Amygdala (tissue), 56 donors: ENCODE results near the gene CSTB.

Experiments
- DNase-seq, 56 donors: peaks; one replicate each; lab custom pipeline; 2025; lab: John Stamatoyannopoulos, UW

CSTB gene

DNA sequence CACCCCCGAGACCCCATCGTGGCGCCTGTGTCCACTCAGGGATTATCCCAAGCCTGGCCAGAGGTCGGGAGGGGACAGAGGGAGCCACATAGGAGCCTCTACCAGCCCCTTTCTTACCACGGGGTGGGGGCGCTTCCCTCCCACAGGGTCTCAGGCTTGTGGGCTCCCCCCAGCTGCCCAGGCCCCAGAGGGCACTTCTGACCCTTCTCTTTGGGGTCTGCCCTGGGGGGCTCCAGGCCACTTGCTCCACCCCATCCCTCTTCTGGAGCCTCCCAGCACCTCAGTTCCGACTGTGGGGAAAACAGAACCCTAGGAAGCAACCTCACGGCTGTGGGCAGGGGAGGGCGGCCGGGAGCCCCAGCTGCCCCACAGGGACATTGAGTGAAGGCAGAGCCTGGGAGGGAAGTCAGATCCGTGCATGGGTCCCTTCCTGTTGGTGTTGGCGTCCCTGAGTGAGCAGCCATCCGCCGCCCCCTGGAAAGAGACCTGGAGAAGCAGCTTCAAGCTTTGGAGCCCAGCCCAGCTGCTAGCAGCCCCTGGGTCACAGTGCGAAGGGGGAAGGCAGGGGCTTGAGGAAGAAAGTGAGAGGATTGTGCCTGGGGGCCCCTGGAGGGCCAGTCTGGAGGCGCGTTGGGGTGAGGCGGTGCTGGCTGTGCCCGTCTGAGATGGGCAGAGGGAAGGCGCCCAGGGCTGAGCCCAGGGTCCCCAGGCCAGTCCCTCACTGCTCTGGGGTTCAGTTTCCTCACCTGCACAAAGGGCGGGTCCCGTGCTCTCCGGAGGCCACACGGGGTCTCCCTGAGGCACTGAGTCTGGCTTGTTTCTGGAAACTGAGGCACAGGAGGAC is 35.4 kb upstream of the CSTB start:
- no peak for DNase-seq

- DNase-seq: peak in 49 of 56 donors; percentile 11 to 87 (median 63)
Observed at GRCh38 chr21:43810505-43811261, 34.6 kb upstream of the CSTB start.

GRCh38 chr21:43809853-43810504 is 33.9 kb upstream of the CSTB start:
- DNase-seq: no peak

DNA sequence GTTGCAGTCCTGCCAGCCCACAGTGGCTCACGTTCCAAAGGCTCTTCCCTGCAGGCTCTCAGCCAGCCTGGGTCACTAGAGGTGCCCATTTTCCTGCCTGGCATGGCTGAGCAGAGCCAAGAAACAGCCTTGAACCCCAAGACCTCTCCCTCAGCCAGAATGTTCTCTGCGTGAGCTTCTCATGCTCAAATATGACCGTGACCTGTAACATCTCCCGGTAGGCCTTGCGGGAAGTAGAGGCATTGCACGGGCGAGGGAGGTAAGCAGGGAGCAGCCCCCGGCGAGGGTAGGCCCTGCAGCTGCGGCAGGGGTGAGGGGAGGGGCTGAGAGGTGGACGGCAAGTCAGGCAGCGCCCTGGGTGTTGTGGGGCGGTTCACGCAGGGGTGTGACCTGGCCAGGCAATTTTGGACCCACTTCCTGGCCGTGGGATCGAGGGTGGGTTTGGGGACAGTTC is 33.3 kb upstream of the CSTB start:
- DNase-seq: no peak

DNA sequence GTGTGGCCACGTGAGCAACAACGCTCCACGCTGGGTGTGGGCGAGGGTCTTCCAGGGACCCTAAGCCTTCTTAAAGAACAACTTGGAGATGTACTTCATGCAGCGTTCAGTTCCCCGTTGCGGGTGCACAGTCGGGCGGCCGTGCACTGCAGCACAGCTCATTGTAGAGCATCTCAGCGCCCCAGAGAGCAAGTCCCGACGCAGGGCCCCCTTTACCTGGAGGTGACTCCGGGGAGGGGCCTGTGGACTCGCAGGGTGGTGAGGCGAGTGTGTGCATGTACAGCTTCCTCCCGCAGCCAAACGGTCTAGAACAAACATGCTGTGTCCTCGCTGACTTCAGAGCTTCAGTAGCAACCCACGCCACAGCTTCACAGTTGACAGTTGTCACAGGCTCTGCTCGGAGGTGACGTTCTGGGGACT is 32.7 kb upstream of the CSTB start:
- DNase-seq: no peak

DNA sequence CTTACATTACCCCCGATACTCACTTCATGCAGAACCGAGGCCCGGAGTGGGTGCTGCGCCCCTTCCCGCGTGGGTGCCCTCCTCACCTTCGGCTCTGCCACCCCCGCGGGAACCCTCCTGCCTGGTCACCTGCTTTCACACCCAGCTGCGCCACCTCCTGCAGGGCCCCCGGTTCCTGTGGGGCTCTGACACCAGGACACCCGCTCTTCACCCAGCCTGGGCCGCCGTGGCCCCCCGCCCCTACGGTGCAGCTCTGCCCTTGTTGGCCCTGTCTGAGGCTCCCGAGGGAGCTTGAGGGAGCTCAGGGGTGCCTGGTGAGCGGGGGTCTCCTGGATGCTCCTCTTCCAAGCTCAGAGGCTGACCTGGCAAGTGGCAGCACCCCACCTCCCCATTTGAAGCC is 32.3 kb upstream of the CSTB start:
- DNase-seq: no peak

GRCh38 chr21:43806017-43806710 is 30.1 kb upstream of the CSTB start:
- no peak for DNase-seq

- no peak for DNase-seq
Observed at GRCh38 chr21:43805275-43805800, 29.2 kb upstream of the CSTB start.

- no peak for DNase-seq
Observed at GRCh38 chr21:43803558-43804300, 27.6 kb upstream of the CSTB start.

DNA sequence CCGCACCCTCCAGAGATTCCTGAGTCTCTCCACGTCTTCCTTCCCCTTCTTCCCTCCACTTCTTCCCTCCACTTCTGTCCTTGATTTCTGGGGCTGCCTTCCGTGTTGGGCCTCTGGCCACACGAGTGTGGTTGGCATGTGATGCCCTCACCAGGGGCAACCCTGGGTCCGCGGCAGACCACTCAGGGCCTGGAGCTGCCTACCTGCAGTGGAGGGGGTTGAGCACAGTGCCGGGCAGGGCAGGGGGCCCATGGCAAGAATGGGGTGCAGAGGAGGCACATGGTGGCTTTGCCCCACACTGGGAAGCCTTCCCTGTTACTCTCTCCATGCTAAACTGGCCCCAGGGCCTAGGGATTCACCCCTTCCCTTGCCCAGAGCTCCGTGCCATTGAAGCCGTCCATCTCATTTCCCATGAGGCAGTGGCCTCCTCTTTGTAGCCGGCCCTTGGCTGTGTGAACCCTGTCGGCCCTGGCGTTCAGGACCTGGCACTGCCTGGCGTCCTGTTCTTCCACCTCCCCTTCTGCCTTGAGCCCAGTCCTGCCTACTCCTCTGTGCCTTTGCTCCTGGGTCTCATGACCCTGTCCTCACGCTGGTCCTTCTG is 26.7 kb upstream of the CSTB start:
- no peak for DNase-seq

- no peak for DNase-seq
Observed at GRCh38 chr21:43801006-43801783, 25.1 kb upstream of the CSTB start.

DNA sequence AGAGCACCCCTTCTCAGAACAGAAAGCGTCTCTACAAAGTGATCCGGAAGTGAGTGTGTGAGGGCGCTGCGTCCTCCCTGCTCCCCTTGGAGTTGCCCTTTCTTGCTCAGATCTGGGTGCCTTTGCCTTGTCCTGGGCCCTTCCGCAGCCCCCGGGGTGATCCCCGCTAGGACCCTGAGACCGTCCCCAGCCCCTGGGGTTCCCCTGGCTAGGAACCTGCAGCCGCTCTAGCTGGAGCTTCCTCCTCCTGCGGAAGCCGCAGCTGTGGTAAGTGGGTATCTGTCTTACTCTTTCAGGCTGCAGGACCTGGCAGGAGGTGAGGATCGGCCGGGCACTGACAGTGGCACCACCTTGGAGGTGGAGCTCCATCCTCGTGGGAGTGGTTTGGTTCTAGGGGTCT is 24.5 kb upstream of the CSTB start:
- DNase-seq: no peak

- no peak for DNase-seq
Observed at GRCh38 chr21:43800124-43800523, 24.0 kb upstream of the CSTB start.

- DNase-seq: no peak
Observed at GRCh38 chr21:43799301-43799840, 23.3 kb upstream of the CSTB start.

- DNase-seq: no peak
Observed at GRCh38 chr21:43797925-43798715, 22.0 kb upstream of the CSTB start.

GRCh38 chr21:43797415-43797814 is 21.3 kb upstream of the CSTB start:
- no peak for DNase-seq

DNA sequence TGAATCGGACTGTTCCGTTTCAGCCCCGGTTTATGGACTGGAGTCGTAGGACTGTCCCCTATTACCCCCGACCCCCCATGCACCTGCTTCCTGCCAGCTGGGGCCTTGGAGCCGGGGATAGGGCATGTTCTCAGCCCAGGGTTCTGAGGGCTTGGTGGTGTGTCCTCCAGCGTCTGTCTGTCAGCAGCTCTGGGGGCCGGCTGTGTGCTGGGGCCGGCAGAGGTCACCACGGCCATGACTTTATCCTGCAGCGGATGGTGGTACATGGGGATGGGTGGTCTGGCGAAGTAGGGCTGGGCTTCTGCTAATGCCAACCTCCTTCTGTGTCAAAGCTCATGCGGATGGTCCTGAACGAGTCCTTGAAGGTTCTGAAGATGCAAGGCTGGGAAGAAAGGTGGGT is 18.7 kb upstream of the CSTB start:
- DNase-seq: no peak
